HG02759 (cell line): ENCODE measurements around the gene GALNT12.

ENCODE experiments used
- ATAC-seq: cut with Tn5 transposase; IDR thresholded peaks from one replicate; pipeline ENCODE4 v1.9.1; 2021; ENCODE audit warnings: mild to moderate bottlenecking, moderate library complexity; ENCODE audit not compliant: unreplicated experiment

GALNT12 gene

DNA sequence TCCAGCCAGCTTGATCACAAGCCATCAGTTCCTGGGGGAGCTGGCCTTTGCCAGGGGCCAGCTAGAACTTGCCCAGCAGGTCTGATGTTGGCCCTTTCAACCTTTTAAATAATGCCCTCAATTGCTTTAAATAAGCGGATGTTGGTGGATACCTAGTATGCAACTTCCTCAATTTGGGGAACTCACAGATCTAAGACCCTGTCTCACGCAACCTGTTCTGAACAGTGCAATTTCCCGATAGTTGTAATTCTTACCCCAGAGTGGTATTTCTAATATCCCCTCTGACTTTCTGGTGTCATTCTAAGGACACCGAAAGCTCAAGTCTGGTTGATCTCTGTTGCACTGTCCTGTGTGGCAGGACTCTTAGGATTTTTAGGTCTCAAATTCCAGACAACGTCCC is 23.1 kb downstream of the GALNT12 start:
- ATAC-seq: no peak

DNA sequence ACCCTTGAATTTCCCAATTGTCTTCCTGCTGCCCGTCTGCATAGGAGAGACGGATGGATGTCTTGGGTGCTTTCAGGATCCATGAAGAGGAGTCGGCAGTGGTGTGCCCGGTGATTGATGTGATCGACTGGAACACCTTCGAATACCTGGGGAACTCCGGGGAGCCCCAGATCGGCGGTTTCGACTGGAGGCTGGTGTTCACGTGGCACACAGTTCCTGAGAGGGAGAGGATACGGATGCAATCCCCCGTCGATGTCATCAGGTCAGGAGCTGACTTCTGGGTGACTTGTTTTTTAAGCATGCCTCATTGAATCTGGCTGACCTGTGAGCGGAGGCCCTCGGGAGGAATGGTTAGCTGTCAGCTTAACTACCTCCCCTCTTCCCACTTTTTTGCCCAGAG is 24.2 kb downstream of the GALNT12 start:
- no peak for ATAC-seq

DNA sequence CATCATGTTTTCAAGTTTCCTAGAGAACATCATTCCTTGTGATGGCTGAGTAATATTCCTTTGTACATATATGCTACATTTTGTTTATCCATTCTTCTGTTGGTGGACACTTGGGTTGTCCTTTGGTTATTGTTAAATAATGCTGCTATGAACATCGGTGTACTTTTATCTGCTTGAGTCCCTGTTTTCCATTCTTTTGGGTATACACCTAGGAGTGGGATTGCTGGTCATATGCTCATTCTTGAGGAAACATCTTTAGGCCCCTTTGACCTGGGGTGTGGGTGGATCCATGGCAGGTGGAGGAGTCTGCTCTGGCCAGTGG is 25.3 kb downstream of the GALNT12 start:
- no peak for ATAC-seq

DNA sequence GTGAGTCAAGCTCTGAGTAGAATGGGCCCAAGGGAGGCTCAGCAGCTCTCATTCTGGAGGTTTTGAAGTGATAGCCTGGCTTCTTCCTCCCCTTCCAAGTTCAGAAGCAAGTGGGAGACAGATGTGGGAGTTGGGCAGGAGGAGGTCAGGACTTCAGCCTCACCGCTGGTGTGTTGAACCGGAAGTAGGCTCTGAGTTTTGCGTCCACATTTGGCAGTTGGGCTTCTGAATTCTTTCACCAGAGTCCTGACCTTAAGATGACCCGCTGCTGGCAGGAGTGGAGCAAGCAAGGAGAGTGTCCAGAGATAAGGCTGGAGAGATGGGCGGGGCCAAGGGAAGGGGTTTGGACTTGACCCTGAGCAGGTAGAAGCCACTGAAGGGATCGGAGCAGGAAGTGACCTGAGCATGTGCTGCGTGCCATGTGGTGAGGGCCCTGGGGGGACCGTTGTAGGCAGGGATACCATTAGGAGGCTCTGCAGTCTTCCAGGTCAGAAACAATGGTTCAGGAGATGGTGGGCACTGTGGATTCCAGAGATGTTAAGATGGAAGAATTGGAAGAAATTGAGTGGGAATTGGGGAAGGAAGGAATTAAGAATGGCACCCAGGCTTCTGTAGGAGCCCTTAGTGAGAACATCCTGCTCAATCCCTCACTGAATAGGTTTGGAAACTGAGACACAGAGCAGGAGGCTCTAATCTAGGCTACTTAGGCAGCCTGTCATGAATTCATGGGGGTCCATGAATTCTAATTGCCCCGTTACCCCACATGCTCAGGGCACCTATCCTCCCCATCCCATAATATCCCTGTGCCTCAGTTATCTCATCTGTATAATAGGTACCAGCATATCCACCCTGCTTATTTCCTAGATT is 25.9 kb downstream of the GALNT12 start:
- no peak for ATAC-seq

DNA sequence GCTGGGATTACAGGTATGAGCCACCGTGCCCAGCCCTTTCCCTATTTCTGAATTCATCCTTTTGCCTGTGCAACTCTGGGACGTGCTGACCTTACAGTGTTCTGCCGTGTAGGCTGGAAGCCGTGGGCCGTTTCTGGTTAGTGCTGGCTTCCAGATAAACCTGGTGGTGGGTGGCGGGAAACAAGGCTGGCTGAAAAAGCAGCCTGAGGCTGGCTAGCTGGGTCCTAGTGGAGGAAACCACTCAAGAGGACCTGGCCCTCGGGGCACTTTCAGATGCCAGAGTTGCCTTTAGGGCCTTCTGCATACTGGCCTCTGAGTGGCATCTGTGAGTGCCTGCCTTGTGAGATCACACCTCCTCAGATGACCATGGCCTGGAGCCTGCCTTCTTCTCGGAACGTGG is 26.9 kb downstream of the GALNT12 start:
- ATAC-seq: no peak

DNA sequence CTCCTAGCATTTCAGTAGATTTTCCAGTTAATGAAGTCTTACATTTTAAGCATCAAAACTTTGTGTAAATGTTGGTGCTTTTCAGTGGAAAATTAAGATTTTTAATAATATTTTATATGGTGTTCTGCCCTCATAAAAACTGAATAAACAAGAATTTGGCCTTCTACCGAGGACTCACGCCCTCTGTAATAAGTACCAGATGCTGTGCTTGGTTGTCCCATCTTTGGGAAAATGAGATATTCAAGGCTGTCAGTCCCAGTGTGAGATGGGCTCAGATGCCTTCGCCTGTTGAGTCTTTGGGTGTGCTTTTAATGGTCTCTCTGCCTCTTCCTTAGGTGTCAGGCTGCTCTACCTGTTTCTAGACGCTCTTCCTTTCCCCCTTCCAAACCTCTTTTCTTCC is 28.7 kb downstream of the GALNT12 start:
- ATAC-seq: no peak

DNA sequence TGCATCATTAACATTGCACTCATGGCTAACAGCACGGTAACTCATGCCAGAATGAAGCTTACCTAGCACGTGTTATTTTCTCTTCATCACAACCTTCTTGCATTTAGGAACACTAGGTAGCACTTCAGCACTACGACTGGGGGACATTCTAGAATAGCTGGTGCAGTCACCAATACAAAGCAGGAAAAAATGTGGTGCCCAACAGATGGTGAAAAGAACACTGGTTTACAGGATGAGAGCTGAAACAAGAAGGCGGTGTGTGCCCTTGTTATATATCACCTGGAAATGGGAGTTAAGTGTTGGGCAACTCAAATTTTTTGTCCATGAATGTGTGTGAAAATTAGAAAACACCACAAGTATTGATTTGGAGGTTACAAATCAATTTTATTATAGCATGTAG is 30.0 kb downstream of the GALNT12 start:
- ATAC-seq: no peak

DNA sequence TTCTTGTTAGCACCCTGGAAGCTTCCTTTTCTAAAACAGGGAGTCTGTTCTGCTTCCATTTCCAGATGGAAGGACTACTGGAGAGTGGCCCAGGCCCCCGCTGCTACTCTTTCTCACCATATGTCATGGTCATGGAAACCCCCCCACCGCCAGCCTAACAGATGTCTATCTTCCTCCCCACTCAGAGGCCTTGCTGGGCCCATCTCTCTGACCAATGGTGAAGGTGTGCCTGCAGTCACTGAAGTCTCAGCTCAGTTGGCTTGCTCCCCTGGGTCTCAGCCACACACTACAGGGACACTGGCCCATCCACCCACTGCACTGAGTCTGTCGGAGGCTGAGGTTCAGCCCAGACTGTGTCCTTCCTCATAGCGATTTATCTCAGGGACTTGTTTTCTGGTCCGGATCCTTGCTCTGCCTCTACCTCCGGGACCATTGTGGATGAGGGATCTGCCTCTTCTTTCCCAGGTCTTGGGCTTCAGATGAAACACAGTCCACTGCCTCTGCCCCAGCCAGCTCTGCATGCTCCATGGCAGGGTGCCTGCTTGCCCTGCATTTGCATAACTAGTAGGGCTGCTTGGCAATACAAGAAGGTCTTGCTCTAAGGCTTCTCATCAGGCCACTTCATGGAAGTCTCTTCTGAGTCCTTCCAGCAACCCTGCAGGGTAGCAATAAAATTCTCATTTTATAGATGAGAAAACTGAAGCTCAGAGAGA is 30.8 kb downstream of the GALNT12 start:
- no peak for ATAC-seq

DNA sequence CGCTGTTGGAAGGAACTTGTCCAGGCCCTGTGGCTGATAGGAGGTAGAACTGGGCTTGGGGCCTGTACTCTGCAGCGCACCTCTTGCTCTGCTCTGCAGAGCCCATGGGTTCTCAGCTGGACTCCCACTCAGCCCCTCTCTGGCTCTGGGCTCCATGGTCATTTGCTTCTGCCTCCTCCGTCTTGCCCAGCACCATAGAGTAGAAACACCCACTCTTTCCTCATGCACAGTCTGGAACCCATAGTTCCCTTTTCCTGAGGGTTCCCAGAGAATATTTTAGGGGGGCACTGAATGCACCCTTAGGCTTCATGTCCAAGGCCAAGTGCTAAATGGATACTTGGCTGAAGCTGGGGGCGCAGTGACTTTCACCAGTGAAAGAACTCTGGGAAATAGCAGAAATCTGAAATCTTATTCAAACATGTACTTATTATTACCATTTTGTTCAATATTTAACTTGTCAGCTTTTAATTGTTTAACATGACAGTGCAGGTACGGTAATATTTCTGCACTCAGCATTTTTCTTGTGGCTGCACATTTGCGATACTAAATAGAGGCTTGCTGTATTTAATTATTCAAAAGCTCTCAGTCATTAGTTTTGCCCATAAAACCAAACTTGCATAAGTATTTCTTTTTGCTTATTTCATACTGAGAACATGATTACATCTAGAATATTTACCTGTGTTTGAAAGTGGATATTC is 31.5 kb downstream of the GALNT12 start:
- no peak for ATAC-seq

DNA sequence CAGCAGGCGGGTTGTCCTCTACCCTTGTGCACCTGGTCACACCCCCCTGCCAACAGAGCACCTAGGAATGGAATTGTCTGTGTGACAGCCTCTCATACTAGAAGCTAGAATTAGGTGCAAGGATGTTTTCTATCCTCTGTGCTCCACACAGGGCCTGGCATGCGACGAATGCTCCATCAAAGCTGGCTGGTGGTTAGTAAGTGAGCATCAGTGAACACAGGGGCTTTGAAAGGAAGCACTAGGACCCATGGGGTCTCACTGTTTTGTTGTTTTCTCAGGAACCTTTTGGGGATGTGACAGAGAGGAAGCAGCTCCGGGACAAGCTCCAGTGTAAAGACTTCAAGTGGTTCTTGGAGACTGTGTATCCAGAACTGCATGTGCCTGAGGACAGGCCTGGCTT is 32.3 kb downstream of the GALNT12 start:
- ATAC-seq: no peak

DNA sequence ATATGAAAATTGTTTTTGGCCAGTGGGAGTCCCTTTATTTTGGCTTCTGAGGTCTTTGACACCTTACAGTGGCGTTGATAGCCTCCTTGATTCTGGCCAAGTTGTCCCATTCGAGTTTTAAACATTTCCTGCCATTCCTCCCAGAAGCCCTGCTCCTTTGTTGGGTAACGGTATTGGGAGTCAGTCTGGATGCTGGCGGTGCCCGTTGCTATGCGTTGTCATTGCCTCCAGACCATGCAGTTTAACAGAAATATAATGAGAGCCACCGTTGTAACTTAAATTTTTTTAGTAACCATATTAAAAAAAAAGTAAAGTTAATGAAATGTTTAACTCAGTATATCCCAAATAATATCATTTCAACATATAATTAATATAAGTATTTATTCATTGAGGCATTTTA is 35.0 kb downstream of the GALNT12 start:
- ATAC-seq: no peak

DNA sequence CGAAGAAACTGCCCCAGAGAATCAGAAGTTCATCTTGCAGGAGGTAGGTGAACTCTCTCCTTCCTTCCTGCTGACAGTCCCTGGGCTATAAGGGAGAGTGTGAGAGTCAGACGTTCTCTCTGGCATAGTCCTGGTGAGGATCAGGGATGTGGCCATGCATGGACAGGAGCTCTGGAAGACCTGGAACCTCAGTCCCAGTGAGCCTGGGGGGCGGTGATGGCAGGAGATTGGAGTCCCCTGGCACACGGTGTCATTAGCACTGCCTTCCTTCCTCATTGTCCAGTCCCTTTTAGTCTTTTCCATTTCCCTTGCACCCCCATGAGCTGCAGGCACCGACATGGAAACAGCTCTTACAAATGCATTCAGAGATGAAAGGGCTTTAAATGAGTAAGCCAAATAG is 38.6 kb downstream of the GALNT12 start:
- no peak for ATAC-seq

DNA sequence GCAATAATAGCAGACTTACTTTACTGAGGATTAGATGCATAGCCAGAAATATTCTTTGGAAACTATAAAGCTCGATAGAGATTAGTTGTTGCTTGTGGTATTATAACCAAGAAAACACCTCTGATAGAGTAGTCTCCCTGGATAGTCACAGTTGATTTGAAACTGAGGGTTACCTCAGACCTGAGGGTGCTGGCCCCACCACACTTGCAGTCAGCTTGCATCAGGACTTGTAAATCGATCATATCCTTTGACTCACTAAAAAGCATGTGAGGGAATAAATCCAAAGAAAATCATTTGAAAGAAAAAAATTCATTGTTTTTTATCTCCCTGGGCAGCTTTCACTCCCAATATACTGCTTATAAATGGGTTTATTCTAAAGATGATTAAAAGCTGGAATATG is 39.4 kb downstream of the GALNT12 start:
- ATAC-seq: no peak

DNA sequence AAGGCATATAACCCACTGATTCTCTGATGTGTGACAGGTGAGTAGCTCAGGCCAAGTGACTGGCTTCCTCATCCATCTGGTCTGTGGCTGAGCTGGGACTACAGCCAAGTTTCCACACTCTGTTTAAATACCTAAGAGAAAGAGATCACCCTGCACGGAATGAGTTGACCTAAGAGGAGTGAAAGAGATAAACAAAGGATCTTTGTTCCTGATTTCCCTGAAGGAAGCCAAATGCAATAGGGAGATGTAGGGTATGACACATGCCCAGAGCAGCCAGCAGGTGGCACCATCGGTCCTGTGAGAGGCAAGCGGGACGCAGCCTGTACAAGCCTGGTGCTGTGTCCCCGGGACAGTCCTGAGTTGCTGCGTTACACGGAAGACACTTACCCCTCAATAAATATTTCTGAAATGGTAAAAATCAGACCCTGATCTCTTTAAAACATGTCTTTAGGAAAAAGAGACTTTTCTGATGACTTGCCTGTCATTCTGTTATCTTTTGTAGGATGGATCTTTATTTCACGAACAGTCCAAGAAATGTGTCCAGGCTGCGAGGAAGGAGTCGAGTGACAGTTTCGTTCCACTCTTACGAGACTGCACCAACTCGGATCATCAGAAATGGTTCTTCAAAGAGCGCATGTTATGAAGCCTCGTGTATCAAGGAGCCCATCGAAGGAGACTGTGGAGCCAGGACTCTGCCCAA is 41.1 kb downstream of the GALNT12 start:
- ATAC-seq: peak; percentile 97

DNA sequence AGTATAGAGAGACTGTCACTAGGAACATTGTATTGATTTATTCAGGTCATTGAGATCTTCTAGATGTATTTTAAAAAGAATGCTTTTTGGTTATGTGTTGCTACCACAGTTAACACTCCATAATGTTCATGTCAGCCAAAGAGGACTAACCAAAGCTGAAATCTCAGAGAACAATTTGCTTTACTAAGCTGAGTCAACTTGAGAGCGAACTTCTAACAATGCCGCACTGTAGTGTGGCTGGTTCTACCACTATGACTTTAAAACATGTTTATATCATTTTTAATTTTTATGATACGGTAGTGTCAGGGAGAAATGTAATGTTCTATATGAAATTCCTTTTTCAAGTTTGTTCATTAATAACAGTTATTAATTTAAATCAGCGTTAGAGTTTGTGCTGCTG is 42.1 kb downstream of the GALNT12 start:
- no peak for ATAC-seq

DNA sequence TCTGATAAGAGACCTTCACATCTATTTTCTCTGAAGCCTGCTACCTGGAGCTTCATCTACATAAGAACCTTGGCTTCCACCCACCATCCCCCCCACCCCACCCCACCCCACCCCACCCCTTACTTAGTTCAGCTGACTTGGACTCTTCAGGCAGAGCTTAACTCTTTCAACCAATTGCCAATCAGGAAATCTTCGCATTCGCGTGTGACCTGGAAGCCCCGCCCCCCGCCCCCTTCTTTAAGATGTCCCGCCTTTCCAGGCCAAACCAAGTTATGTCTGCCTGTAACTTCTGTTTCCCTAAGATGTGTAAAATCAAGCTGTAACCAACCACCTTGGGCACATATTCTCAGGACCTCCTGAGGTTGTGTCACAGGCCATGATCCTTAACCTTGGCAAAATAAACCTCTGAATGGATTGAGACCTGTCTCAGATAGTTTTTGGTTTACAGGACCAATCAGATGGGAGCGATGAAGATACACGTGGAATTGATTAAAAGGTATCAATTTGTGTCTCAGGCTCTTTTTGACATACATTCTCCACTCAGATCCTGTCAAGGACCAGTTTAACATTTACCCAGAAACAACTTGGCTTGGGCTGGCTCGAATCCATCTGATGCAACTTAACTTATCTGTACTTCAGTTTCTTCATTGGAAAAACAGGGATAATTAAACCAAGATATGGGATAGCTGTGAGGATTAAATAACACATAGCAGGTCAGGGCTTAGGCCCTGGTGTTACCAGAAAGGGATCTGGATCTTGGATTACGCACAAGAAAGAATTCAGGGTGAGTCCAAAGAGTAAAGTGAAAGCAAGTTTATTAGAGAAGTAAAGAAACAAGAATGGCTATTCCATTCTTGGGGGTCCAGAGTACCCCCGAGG is 43.6 kb downstream of the GALNT12 start:
- no peak for ATAC-seq

DNA sequence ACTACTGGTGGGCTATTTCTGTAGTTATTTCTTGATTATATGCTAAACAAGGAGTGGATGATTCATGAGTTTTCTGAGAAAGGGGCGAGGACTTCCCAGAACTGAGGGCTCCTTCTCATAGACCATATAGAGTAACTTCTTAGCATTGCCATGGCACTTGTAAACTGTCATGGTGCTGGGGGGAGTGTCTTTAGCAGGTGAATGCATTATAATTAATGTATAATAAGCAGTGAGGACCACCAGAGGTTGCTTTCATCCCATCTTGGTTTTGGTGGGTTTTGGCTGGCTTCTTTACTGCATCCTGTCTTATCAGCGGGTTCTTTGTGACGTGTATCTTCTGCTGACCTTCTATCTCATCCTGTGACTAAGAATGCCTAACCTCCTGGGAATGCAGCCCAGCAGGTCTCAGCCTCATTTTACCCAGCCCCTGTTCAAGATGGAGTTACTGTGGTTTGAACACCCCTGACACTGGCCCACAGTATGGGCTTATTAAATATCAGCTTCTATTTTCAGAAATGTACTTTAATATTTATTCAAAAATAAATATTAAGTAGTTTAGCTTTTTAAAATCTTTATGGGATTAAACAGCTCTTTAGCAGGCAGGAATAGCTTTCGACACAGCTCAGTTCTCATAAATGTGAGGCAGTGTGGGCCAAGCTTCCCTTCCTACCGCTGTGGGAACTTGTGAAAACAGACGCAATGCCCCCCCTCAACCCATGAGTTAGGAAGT is 44.4 kb downstream of the GALNT12 start:
- ATAC-seq: no peak

DNA sequence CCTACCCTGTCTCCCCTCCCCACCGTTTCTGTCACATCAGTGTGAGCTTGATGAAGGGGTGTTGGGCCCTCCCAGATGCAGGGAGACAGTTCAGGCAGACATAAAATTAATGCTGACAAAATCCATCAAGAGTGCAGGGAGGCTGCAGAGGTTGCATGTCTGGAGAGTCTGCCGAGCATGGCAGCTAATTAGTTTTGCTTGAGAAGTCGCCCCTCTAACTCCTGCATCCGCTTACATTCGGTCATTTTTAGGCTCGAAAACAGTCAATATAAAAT is 44.9 kb downstream of the GALNT12 start:
- ATAC-seq: no peak

DNA sequence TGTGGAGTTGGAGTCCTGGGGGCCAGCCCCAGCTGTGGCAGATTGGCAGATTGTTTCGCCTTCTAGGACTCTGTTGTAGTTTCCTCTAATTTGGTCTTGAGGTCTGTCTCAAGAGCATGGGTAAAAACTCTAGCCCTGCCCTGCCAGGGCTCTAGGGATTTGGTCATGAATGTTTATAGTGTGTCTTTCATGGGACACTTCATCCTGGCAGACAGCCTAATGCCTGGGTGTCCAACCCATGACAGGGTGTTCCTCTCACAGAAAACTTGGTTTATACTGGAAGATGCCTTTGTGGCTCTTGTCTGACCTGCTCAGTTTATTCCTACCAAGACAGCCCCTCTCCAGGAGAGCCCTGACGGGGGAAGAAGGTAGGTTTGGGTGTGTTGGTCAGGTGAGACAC is 45.5 kb downstream of the GALNT12 start:
- ATAC-seq: no peak

DNA sequence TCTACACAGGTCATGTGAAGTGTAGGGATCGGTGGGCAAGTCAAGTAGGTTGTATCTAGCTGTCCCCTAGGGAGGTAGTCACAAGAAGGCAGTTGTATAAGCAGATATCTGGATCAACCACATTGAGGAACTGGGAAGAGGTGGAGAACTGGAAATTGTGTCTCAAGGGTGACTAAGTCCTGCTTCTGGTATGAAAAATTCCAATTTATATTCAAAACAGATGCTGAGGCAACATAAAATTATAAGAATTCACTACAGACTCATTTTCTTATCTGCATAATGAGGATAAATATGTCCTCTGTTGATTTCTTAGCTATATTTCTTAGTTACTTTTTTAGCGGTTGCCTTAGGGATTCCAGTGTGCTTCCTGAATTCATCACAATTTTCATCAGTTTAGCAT is 46.8 kb downstream of the GALNT12 start:
- no peak for ATAC-seq
